H9 (cell line): ENCODE data around the gene CLOCK. TPM values are rescaled to one million over a fixed set of nuclear protein-coding genes. Genes with fewer than 3 reads are reported as not detected.
A peak's percentile ranks its signal among the peaks of the same experiment; 100 is the strongest.

Experiments used
- DNase-seq: peaks from one replicate; pipeline ENCODE4 v3.0.0-alpha.2; 2017
- H2AFZ ChIP-seq: one replicate; pipeline ENCODE4 v1.6.1; 2013; ENCODE audit warnings: mild to moderate bottlenecking, low read length, control low read depth, moderate library complexity
- H2AK5ac ChIP-seq: 2 replicates; pipeline ENCODE4 v1.6.1; 2013; ENCODE audit warnings: low read length, control low read depth, mixed read lengths; ENCODE audit not compliant: insufficient read length
- H2BK120ac ChIP-seq: one replicate; pipeline ENCODE4 v1.6.1; 2013; ENCODE audit warnings: low read depth, mild to moderate bottlenecking, low read length, control low read depth, inconsistent platforms; ENCODE audit not compliant: poor library complexity, severe bottlenecking
- H2BK12ac ChIP-seq: 2 replicates; pipeline ENCODE4 v1.6.1; 2013; ENCODE audit warnings: low read length, control low read depth, mixed read lengths, low read depth; ENCODE audit not compliant: insufficient read length
- H2BK15ac ChIP-seq: 2 replicates; pipeline ENCODE4 v1.6.1; 2013; ENCODE audit warnings: low read depth, low read length, control low read depth
- H2BK20ac ChIP-seq: one replicate; pipeline ENCODE4 v1.6.1; 2013; ENCODE audit warnings: low read depth, mild to moderate bottlenecking, low read length, control low read depth, inconsistent platforms; ENCODE audit not compliant: poor library complexity, severe bottlenecking
- H2BK5ac ChIP-seq: 2 replicates; pipeline ENCODE4 v1.6.1; 2013; ENCODE audit warnings: low read length, control low read depth, mixed read lengths; ENCODE audit not compliant: insufficient read length
- H3K14ac ChIP-seq: 2 replicates; pipeline ENCODE4 v1.6.1; 2013; ENCODE audit warnings: low read length, control low read depth; ENCODE audit not compliant: insufficient read depth
- H3K18ac ChIP-seq: 2 replicates; pipeline ENCODE4 v1.6.1; 2013; ENCODE audit warnings: low read depth, mild to moderate bottlenecking, mixed read lengths, low read length, control low read depth; ENCODE audit not compliant: insufficient read length
- H3K23ac ChIP-seq: 2 replicates; pipeline ENCODE4 v1.6.1; 2013; ENCODE audit warnings: low read length, control low read depth, mixed read lengths, low read depth; ENCODE audit not compliant: insufficient read length
- H3K23me2 ChIP-seq: 2 replicates; pipeline ENCODE4 v1.6.1; 2013; ENCODE audit warnings: low read depth, mild to moderate bottlenecking, mixed read lengths, low read length, control low read depth; ENCODE audit not compliant: insufficient read length, poor library complexity, severe bottlenecking
- H3K27ac ChIP-seq: 2 replicates; pipeline ENCODE4 v1.5.1; 2013; ENCODE audit warnings: low read length, control low read depth, mixed read lengths, low read depth; ENCODE audit not compliant: insufficient read length
- H3K27me3 ChIP-seq: 2 replicates; pipeline ENCODE4 v1.6.1; 2013; ENCODE audit warnings: low read length, control low read depth, inconsistent platforms; ENCODE audit not compliant: insufficient read depth
- H3K4ac ChIP-seq: 2 replicates; pipeline ENCODE4 v1.6.1; 2013; ENCODE audit warnings: low read depth, mild to moderate bottlenecking, control low read depth, inconsistent platforms, low read length, moderate library complexity
- H3K4me1 ChIP-seq: 2 replicates; pipeline ENCODE4 v1.6.1; 2013; ENCODE audit warnings: low read length, control low read depth, inconsistent platforms; ENCODE audit not compliant: insufficient read depth
- H3K4me2 ChIP-seq: 2 replicates; pipeline ENCODE4 v1.6.1; 2013; ENCODE audit warnings: low read length, control low read depth, mixed read lengths; ENCODE audit not compliant: insufficient read length, insufficient read depth
- H3K56ac ChIP-seq: 2 replicates; pipeline ENCODE4 v1.6.1; 2013; ENCODE audit warnings: low read depth, mild to moderate bottlenecking, mixed read lengths, low read length, control low read depth; ENCODE audit not compliant: insufficient read length
- H3K79me1 ChIP-seq: 2 replicates; pipeline ENCODE4 v1.6.1; 2013; ENCODE audit warnings: low read depth, mild to moderate bottlenecking, moderate library complexity, low read length, control low read depth, inconsistent platforms; ENCODE audit not compliant: insufficient read depth, poor library complexity, severe bottlenecking
- H3K79me2 ChIP-seq: 2 replicates; pipeline ENCODE4 v1.6.1; 2013; ENCODE audit warnings: low read length, control low read depth, inconsistent platforms; ENCODE audit not compliant: insufficient read depth
- H3K9ac ChIP-seq: 2 replicates; pipeline ENCODE4 v1.6.1; 2013; ENCODE audit warnings: low read length, control low read depth, mixed read lengths; ENCODE audit not compliant: insufficient read length; ENCODE audit errors: extremely low read depth
- H3K9me3 ChIP-seq: one replicate; pipeline ENCODE4 v1.6.1; 2013; ENCODE audit warnings: low read depth, low read length, inconsistent platforms; ENCODE audit not compliant: control insufficient read depth
- H3T11ph ChIP-seq: one replicate; pipeline ENCODE4 v1.6.1; 2013; ENCODE audit warnings: mild to moderate bottlenecking, low read length, control low read depth, inconsistent platforms
- H4K20me1 ChIP-seq: one replicate; pipeline ENCODE4 v1.6.1; 2013; ENCODE audit not compliant: control insufficient read depth, insufficient read length, insufficient read depth
- H4K5ac ChIP-seq: 2 replicates; pipeline ENCODE4 v1.6.1; 2013; ENCODE audit warnings: low read depth, mild to moderate bottlenecking, mixed read lengths, low read length, control low read depth; ENCODE audit not compliant: insufficient read length
- H4K8ac ChIP-seq: replicated peaks from 2 replicates; pipeline ENCODE4 v1.6.1; 2013; ENCODE audit warnings: low read length, control low read depth, mixed read lengths, low read depth; ENCODE audit not compliant: insufficient read length
- H4K91ac ChIP-seq: 2 replicates; pipeline ENCODE4 v1.6.1; 2013; ENCODE audit warnings: low read depth, mild to moderate bottlenecking, moderate library complexity, mixed read lengths, low read length, control low read depth; ENCODE audit not compliant: insufficient read length
- H3K27ac Mint-ChIP-seq, 3 experiments: 2 replicates in 2 of 3; 3 replicates in 1 of 3; pipeline ENCODE4 v1.8.0; 2020 to 2021; ENCODE audit warnings: mixed read lengths in 3 of 3, mild to moderate bottlenecking in 1 of 3, moderate library complexity in 1 of 3
- H3K27me3 Mint-ChIP-seq: 2 replicates; pipeline ENCODE4 v1.8.0; 2021; ENCODE audit warnings: low read depth, mild to moderate bottlenecking, moderate library complexity, mixed read lengths
- H3K36me3 Mint-ChIP-seq, 3 experiments: 2 replicates in 2 of 3; 3 replicates in 1 of 3; pipeline ENCODE4 v1.8.0; 2020 to 2021; ENCODE audit warnings: low read depth in 3 of 3, mixed read lengths in 3 of 3; ENCODE audit not compliant: insufficient read depth in 1 of 3
- H3K4me1 Mint-ChIP-seq, 2 experiments: 2 replicates each; pipeline ENCODE4 v1.8.0; 2020; ENCODE audit warnings: mixed read lengths in 2 of 2
- H3K4me3 Mint-ChIP-seq, 2 experiments: 2 replicates in 1 of 2; 3 replicates in 1 of 2; pipeline ENCODE4 v1.8.0; 2020 to 2021; ENCODE audit warnings: mild to moderate bottlenecking in 2 of 2, mixed read lengths in 2 of 2, moderate library complexity in 1 of 2
- H3K9me3 Mint-ChIP-seq, 2 experiments: 2 replicates in 1 of 2; 3 replicates in 1 of 2; pipeline ENCODE4 v1.8.0; 2020; ENCODE audit warnings: mild to moderate bottlenecking in 2 of 2, mixed read lengths in 2 of 2, moderate library complexity in 1 of 2
- CTCF ChIP-seq: fragments of 200-600 bp; sonication (generic); conservative IDR thresholded peaks from 3 replicates; pipeline ENCODE4 v1.8.0; 2021; ENCODE audit warnings: antibody characterized with exemption, mild to moderate bottlenecking
- WGBS: extraction: QIAGEN DNeasy Blood & Tissue Kit; methylation state at CpG from one replicate; pipeline ENCODE4 v1.1.7; 2013; ENCODE audit warnings: missing lambda C conversion rate, low lambda C conversion rate, mixed read lengths; ENCODE audit not compliant: insufficient read length; ENCODE audit errors: extremely low coverage; 5-methylcytosine and 5-hydroxymethylcytosine counted together
- total RNA-seq: library from RNA; stranded (reverse); gene quantifications from 2 replicates; pipeline ENCODE4 v1.2.1, GENCODE V29; 2021

The CLOCK gene
- total RNA-seq, 1 experiment from 2014 or later: 16.2 TPM

GRCh38 chr4:55397520-55398321, 149.0 kb downstream of the CLOCK start:
- Mint-ChIP-seq H3K9me3 (no peaks in the 10 kb centered on the region; a peak in 1 of 5 replicates), H3K27ac (peak overlapping the region; percentile 35 to 81 (median 79); a peak in 6 of 7 replicates), H3K4me1 (peaks cover 31 to 32% of the 10 kb centered on the region in 2 experiments), H3K36me3 (peaks cover 27 to 37% (median 33%) of the 10 kb centered on the region in 3 experiments), H3K4me3 (peak overlapping the region; percentile 88 to 93), H3K27me3 (no peaks in the 10 kb centered on the region; the same call in 1 of the 2 replicates)
- Histone ChIP-seq H3K18ac (no peak overlapping the region), H3K56ac (no peak overlapping the region), H3K27ac (no peak overlapping the region), H3K79me2 (peaks cover 33% of the 10 kb centered on the region), H3K9me3 (no peaks in the 10 kb centered on the region), H3K27me3 (no peaks in the 10 kb centered on the region), H3K23me2 (peaks cover 10% of the 10 kb centered on the region), H3K4me2 (peak overlapping the region; percentile 83), H2AFZ (no peak overlapping the region), H3T11ph (no peak overlapping the region), H4K20me1 (no peaks in the 10 kb centered on the region), H3K23ac (no peak overlapping the region), H2BK20ac (no peak overlapping the region), H3K4me1 (no peaks in the 10 kb centered on the region), H3K14ac (no peak overlapping the region), H2AK5ac (no peak overlapping the region), H2BK15ac (no peak overlapping the region), H2BK120ac (no peak overlapping the region), H2BK5ac (no peak overlapping the region), H4K5ac (no peak overlapping the region), H3K79me1 (no peaks in the 10 kb centered on the region), H4K91ac (no peak overlapping the region), H2BK12ac (no peak overlapping the region), H3K9ac (peak overlapping the region; percentile 94), H4K8ac (no peak overlapping the region), H3K4ac (no peak overlapping the region)
- no peak for DNase-seq
- no CpG with 5 or more reads among the region's 15 CpGs for WGBS
- TF ChIP-seq CTCF: no peak
